Endothelial cell of umbilical vein (primary cell): ENCODE data around the gene NBPF4.
"Not testable (repeated sequence)": the region's sequence is repeated elsewhere in the genome, so short reads cannot be mapped to it uniquely, and the experiment has no call there.

ENCODE experiments used
- CTCF ChIP-seq, 2 donors: IDR thresholded peaks; 1 replicate in 1 of 2; 2 replicates in 1 of 2; pipeline ENCODE4 v1.5.1; 2011; ENCODE audit warnings: low read length in 2 of 2, mild to moderate bottlenecking in 2 of 2, moderate library complexity in 2 of 2, control low read depth in 1 of 2, inconsistent platforms in 1 of 2, low read depth in 1 of 2; ENCODE audit not compliant: insufficient read depth in 1 of 2; ENCODE audit errors: extremely low read depth in 1 of 2
- EZH2 ChIP-seq: IDR thresholded peaks from 2 replicates; pipeline ENCODE4 v1.6.1; 2012; ENCODE audit warnings: borderline replicate concordance, low read depth, mild to moderate bottlenecking, moderate library complexity, low read length, inconsistent platforms; ENCODE audit not compliant: severe bottlenecking
- FOS ChIP-seq: IDR thresholded peaks from 2 replicates; pipeline ENCODE4 v1.6.1; 2011; ENCODE audit warnings: mild to moderate bottlenecking, low read length, moderate library complexity, borderline replicate concordance; ENCODE audit not compliant: insufficient read depth
- GATA2 ChIP-seq: IDR thresholded peaks from 2 replicates; pipeline ENCODE4 v1.7.0; 2011; ENCODE audit warnings: low read depth, mild to moderate bottlenecking, moderate library complexity, mixed read lengths, low read length; ENCODE audit not compliant: insufficient read length, insufficient read depth
- JUN ChIP-seq: IDR thresholded peaks from 2 replicates; pipeline ENCODE4 v1.6.1; 2011; ENCODE audit warnings: borderline replicate concordance, low read depth; ENCODE audit not compliant: insufficient read length, insufficient read depth
- MAX ChIP-seq: IDR thresholded peaks from 2 replicates; pipeline ENCODE4 v1.6.1; 2011; ENCODE audit not compliant: insufficient read depth, insufficient read length
- POLR2A ChIP-seq: IDR thresholded peaks from 2 replicates; pipeline ENCODE4 v1.6.1; 2012; ENCODE audit warnings: low read depth, mild to moderate bottlenecking, control low read depth, low read length
- POLR2AphosphoS5 ChIP-seq: IDR thresholded peaks from 2 replicates; pipeline ENCODE4 v1.6.1; 2012; ENCODE audit warnings: low read depth, mild to moderate bottlenecking, control low read depth, low read length, moderate library complexity; ENCODE audit not compliant: insufficient read depth

- not testable (repeated sequence) for TF ChIP-seq CTCF (IDR thresholded peaks at IDR 0.05; ENCODE audit: extremely low read depth in 1 of 2, insufficient read depth in 1 of 2, low read depth in 1 of 2, low read length in 2 of 2); MAX; JUN; POLR2A; POLR2AphosphoS5; EZH2; FOS; GATA2
Measured at GRCh38 chr1:108261519-108261918, 17.6 kb upstream of the NBPF4 start.
